SK-N-SH (cell line): Measurements from ENCODE around the gene COL28A1.

ENCODE experiments used
- MEF2A ChIP-seq: IDR thresholded peaks from 2 replicates; pipeline ENCODE4 v1.4.0; 2012; ENCODE audit warnings: low read depth, borderline replicate concordance
- SIN3A ChIP-seq: IDR thresholded peaks from 2 replicates; pipeline ENCODE4 v1.6.1; 2012; ENCODE audit warnings: low read depth, mild to moderate bottlenecking, low read length, moderate library complexity, borderline replicate concordance
- TF ChIP-seq, protein P1 (sequence below): IDR thresholded peaks from 2 replicates; pipeline ENCODE4 v1.4.0; 2012; ENCODE audit warnings: low read depth

DNA sequence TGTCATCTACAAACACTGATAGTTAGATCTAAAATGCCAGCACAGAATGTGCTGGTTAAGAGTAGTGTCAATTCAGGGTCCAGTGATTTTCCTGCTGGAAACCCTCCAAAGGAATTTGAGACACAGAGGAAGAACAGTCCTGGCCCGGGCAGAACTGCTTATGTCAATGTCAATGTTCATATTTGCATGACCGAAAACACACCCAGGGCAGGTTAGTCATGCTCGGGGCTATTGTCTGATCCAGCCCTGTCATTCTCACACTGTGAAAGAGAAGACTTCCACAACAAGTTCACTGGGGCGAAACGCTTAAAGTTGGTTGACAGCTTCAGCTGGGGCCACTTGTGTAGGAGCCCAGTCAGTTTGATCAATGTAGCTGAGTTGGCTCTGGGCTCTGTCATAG is 214.0 kb downstream of the COL28A1 start:
- TF ChIP-seq SIN3A (no peak), MEF2A (no peak)
- TF ChIP-seq, protein P1, sequence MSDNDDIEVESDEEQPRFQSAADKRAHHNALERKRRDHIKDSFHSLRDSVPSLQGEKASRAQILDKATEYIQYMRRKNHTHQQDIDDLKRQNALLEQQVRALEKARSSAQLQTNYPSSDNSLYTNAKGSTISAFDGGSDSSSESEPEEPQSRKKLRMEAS: no peak
